SK-N-SH treated with all-trans-retinoic acid at 6 μM for 48 hours (cell line): ENCODE results near the gene METTL26.

Experiments
- ARNTL ChIP-seq: fragments of 450-650 bp; formaldehyde crosslinking; IDR thresholded peaks from 2 replicates; pipeline ENCODE4 v1.5.0; 2020; ENCODE audit warnings: low read depth, mild to moderate bottlenecking, moderate library complexity, borderline replicate concordance
- CSDC2 ChIP-seq: fragments of 250-450 bp; sonication (Bioruptor Pico); IDR thresholded peaks from 2 replicates; pipeline ENCODE4 v1.5.0; 2020; ENCODE audit warnings: mild to moderate bottlenecking, moderate library complexity
- GLIS3 ChIP-seq: fragments of 250-450 bp; sonication (Bioruptor Pico); IDR thresholded peaks from 2 replicates; pipeline ENCODE4 v1.5.0; 2020; ENCODE audit warnings: mild to moderate bottlenecking, moderate library complexity
- OSR1 ChIP-seq: fragments of 250-450 bp; sonication (Bioruptor Pico); IDR thresholded peaks from 2 replicates; pipeline ENCODE4 v1.8.0; 2022; ENCODE audit warnings: moderate library complexity, mild to moderate bottlenecking, inconsistent platforms
- PATZ1 ChIP-seq: fragments of 250-450 bp; sonication (Bioruptor Pico); IDR thresholded peaks from 2 replicates; pipeline ENCODE4 v1.8.0; 2020; ENCODE audit warnings: mild to moderate bottlenecking, moderate library complexity, borderline replicate concordance
- PPARA ChIP-seq: fragments of 250-450 bp; sonication (Bioruptor Pico); IDR thresholded peaks from 2 replicates; pipeline ENCODE4 v1.5.0; 2020; ENCODE audit warnings: mild to moderate bottlenecking, borderline replicate concordance
- SNAI2 ChIP-seq: fragments of 250-450 bp; sonication (Bioruptor Pico); IDR thresholded peaks from 2 replicates; pipeline ENCODE4 v1.5.0; 2020; ENCODE audit warnings: mild to moderate bottlenecking, moderate library complexity
- TOX ChIP-seq: fragments of 250-450 bp; sonication (Bioruptor Pico); IDR thresholded peaks from 2 replicates; pipeline ENCODE4 v1.8.0; 2021; ENCODE audit warnings: mild to moderate bottlenecking, moderate library complexity, borderline replicate concordance
- ZC3H10 ChIP-seq: fragments of 250-450 bp; sonication (Bioruptor Pico); IDR thresholded peaks from 2 replicates; pipeline ENCODE4 v1.5.1; 2021; ENCODE audit warnings: mild to moderate bottlenecking, moderate library complexity
- ZNF565 ChIP-seq: fragments of 450-650 bp; formaldehyde crosslinking; conservative IDR thresholded peaks from 2 replicates; pipeline ENCODE4 v1.5.0; 2020; ENCODE audit warnings: low read depth, mild to moderate bottlenecking, moderate library complexity
- ZNF8 ChIP-seq: fragments of 450-650 bp; formaldehyde crosslinking; IDR thresholded peaks from 2 replicates; pipeline ENCODE4 v1.5.0; 2020; ENCODE audit warnings: mild to moderate bottlenecking, moderate library complexity
- TF ChIP-seq, protein P1 (sequence below): fragments of 250-450 bp; sonication (Bioruptor Pico); IDR thresholded peaks from 2 replicates; pipeline ENCODE4 v1.5.1; 2021; ENCODE audit warnings: mild to moderate bottlenecking, moderate library complexity
- TF ChIP-seq, protein P2 (sequence below): fragments of 250-450 bp; sonication (Bioruptor Pico); IDR thresholded peaks from 2 replicates; pipeline ENCODE4 v1.5.0; 2020; ENCODE audit warnings: mild to moderate bottlenecking, moderate library complexity
- TF ChIP-seq, protein P3 (sequence below): fragments of 250-450 bp; sonication (Bioruptor Pico); IDR thresholded peaks from 2 replicates; pipeline ENCODE4 v1.5.1; 2020; ENCODE audit warnings: low read depth, mild to moderate bottlenecking, moderate library complexity

- TF ChIP-seq ZC3H10 (CRISPR knock-in tag) (no peak), SNAI2 (no peak), ARNTL (CRISPR knock-in tag) (no peak), ZNF8 (CRISPR knock-in tag) (no peak), CSDC2 (no peak), GLIS3 (no peak), OSR1 (CRISPR knock-in tag) (no peak), PPARA (no peak), ZNF565 (CRISPR knock-in tag) (no peak), TOX (CRISPR knock-in tag) (no peak), PATZ1 (CRISPR knock-in tag) (no peak)
- TF ChIP-seq, protein P1, sequence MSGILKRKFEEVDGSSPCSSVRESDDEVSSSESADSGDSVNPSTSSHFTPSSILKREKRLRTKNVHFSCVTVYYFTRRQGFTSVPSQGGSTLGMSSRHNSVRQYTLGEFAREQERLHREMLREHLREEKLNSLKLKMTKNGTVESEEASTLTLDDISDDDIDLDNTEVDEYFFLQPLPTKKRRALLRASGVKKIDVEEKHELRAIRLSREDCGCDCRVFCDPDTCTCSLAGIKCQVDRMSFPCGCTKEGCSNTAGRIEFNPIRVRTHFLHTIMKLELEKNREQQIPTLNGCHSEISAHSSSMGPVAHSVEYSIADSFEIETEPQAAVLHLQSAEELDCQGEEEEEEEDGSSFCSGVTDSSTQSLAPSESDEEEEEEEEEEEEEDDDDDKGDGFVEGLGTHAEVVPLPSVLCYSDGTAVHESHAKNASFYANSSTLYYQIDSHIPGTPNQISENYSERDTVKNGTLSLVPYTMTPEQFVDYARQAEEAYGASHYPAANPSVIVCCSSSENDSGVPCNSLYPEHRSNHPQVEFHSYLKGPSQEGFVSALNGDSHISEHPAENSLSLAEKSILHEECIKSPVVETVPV: no peak
- TF ChIP-seq, protein P2, sequence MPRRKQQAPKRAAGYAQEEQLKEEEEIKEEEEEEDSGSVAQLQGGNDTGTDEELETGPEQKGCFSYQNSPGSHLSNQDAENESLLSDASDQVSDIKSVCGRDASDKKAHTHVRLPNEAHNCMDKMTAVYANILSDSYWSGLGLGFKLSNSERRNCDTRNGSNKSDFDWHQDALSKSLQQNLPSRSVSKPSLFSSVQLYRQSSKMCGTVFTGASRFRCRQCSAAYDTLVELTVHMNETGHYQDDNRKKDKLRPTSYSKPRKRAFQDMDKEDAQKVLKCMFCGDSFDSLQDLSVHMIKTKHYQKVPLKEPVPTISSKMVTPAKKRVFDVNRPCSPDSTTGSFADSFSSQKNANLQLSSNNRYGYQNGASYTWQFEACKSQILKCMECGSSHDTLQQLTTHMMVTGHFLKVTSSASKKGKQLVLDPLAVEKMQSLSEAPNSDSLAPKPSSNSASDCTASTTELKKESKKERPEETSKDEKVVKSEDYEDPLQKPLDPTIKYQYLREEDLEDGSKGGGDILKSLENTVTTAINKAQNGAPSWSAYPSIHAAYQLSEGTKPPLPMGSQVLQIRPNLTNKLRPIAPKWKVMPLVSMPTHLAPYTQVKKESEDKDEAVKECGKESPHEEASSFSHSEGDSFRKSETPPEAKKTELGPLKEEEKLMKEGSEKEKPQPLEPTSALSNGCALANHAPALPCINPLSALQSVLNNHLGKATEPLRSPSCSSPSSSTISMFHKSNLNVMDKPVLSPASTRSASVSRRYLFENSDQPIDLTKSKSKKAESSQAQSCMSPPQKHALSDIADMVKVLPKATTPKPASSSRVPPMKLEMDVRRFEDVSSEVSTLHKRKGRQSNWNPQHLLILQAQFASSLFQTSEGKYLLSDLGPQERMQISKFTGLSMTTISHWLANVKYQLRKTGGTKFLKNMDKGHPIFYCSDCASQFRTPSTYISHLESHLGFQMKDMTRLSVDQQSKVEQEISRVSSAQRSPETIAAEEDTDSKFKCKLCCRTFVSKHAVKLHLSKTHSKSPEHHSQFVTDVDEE (CRISPR knock-in tag): no peak
- TF ChIP-seq, protein P3, sequence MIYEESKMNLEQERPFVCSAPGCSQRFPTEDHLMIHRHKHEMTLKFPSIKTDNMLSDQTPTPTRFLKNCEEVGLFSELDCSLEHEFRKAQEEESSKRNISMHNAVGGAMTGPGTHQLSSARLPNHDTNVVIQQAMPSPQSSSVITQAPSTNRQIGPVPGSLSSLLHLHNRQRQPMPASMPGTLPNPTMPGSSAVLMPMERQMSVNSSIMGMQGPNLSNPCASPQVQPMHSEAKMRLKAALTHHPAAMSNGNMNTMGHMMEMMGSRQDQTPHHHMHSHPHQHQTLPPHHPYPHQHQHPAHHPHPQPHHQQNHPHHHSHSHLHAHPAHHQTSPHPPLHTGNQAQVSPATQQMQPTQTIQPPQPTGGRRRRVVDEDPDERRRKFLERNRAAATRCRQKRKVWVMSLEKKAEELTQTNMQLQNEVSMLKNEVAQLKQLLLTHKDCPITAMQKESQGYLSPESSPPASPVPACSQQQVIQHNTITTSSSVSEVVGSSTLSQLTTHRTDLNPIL (CRISPR knock-in tag): no peak
Measured at GRCh38 chr16:661184-661821, 25.2 kb upstream of the METTL26 start.
